Measurements from ENCODE around the gene SNX20. TPM values are rescaled to one million over a fixed set of nuclear protein-coding genes. Genes with fewer than 3 reads are reported as not detected.

The SNX20 gene
- polyA plus RNA-seq, 1 experiment, result not detected

GRCh38 chr16:50717494-50717893, 36.4 kb upstream of the SNX20 start:
- ChIA-PET POLR2A (no interaction called here), CTCF (interaction anchor here (1.2 kb wide), 1 partner anchor 89 kb away, joined by 4 read pairs; no protein-coding TSS in a partner anchor)
- no peaks in the 10 kb centered on the region for H3K9me3 ChIP-seq (ENCODE audit: control insufficient read depth, insufficient read depth, low read length)
- no peaks in the 10 kb centered on the region for H3K27me3 ChIP-seq (ENCODE audit: control insufficient read depth, insufficient read depth, low read length)
- no peak overlapping the region for H3K27ac ChIP-seq (ENCODE audit: low read depth, low read length)
- H3K4me3 ChIP-seq (ENCODE audit: low read depth, low read length), result no peak overlapping the region
- no peak for DNase-seq (ENCODE audit: low read depth, low spot score)
- TF ChIP-seq CTCF (IDR thresholded peaks at IDR 0.05; ENCODE audit: low read depth, low read length), result no peak

- POLR2A ChIA-PET, result no interaction called here
- H3K4me3 ChIP-seq (ENCODE audit: low read depth, low read length), result no peak overlapping the region
- peaks cover 4% of the 10 kb centered on the region for H3K27me3 ChIP-seq (ENCODE audit: control insufficient read depth, insufficient read depth, low read length)
- H3K27ac ChIP-seq (ENCODE audit: low read depth, low read length), result no peak overlapping the region
- CTCF ChIA-PET, result interaction anchor here (1.2 kb wide), 1 partner anchor 89 kb away, joined by 4 read pairs; no protein-coding TSS in a partner anchor
- H3K9me3 ChIP-seq (ENCODE audit: control insufficient read depth, insufficient read depth, low read length), result no peaks in the 10 kb centered on the region
- TF ChIP-seq CTCF (IDR thresholded peaks at IDR 0.05; ENCODE audit: low read depth, low read length), result no peak
- DNase-seq (ENCODE audit: low read depth, low spot score), result no peak
Observed at GRCh38 chr16:50717091-50717490, 36.0 kb upstream of the SNX20 start.

GRCh38 chr16:50712956-50713355, 31.8 kb upstream of the SNX20 start:
- DNase-seq (ENCODE audit: low read depth, low spot score), result no peak
- ChIA-PET CTCF (interaction anchor here (0.5 kb wide), 1 partner anchor 344 kb away, joined by 5 read pairs; the partner anchor contains the start of gene BRD7), POLR2A (no interaction called here)
- Histone ChIP-seq H3K9me3 (ENCODE audit: control insufficient read depth, insufficient read depth, low read length) (no peaks in the 10 kb centered on the region; the same call in 1 of the 2 replicates), H3K4me3 (ENCODE audit: low read depth, low read length) (no peak overlapping the region), H3K27me3 (ENCODE audit: control insufficient read depth, insufficient read depth, low read length) (peaks cover 4% of the 10 kb centered on the region), H3K27ac (ENCODE audit: low read depth, low read length) (no peak overlapping the region)
- no peak for TF ChIP-seq CTCF (IDR thresholded peaks at IDR 0.05; ENCODE audit: low read depth, low read length)

GRCh38 chr16:50712560-50712898, 31.4 kb upstream of the SNX20 start:
- Histone ChIP-seq H3K27me3 (ENCODE audit: control insufficient read depth, insufficient read depth, low read length) (peaks cover 4% of the 10 kb centered on the region), H3K4me3 (ENCODE audit: low read depth, low read length) (no peak overlapping the region), H3K27ac (ENCODE audit: low read depth, low read length) (no peak overlapping the region), H3K9me3 (ENCODE audit: control insufficient read depth, insufficient read depth, low read length) (no peaks in the 10 kb centered on the region; the same call in 1 of the 2 replicates)
- POLR2A ChIA-PET, result no interaction called here
- no peak for TF ChIP-seq CTCF (IDR thresholded peaks at IDR 0.05; ENCODE audit: low read depth, low read length)
- DNase-seq (ENCODE audit: low read depth, low spot score), result no peak
- CTCF ChIA-PET, result no interaction called here

GRCh38 chr16:50711862-50712559, 30.9 kb upstream of the SNX20 start:
- DNase-seq (ENCODE audit: low read depth, low spot score), result no peak
- H3K27ac ChIP-seq (ENCODE audit: low read depth, low read length), result no peak overlapping the region
- peaks cover 4% of the 10 kb centered on the region for H3K27me3 ChIP-seq (ENCODE audit: control insufficient read depth, insufficient read depth, low read length)
- ChIA-PET CTCF (no interaction called here), POLR2A (no interaction called here)
- no peak for TF ChIP-seq CTCF (IDR thresholded peaks at IDR 0.05; ENCODE audit: low read depth, low read length)
- H3K9me3 ChIP-seq (ENCODE audit: control insufficient read depth, insufficient read depth, low read length), result no peaks in the 10 kb centered on the region; the same call in 1 of the 2 replicates
- H3K4me3 ChIP-seq (ENCODE audit: low read depth, low read length), result no peak overlapping the region
